IMR-90 (cell line): ENCODE results near the gene RUNX1. TPM values are rescaled to one million over a fixed set of nuclear protein-coding genes. Genes with fewer than 3 reads are reported as not detected.
A peak's percentile ranks its signal among the peaks of the same experiment; 100 is the strongest.

Experiments
- ATAC-seq: fragments of 200-7000 bp; cut with Tn5 transposase; 2 replicates; pipeline ENCODE4 v1.9.1; 2020; ENCODE audit warnings: low read depth, mild to moderate bottlenecking, moderate library complexity
- BruUV-seq: library from RNA; stranded (reverse); fragments of 400-500 nt; replicated peaks from 2 replicates; lab custom pipeline; 2021; lab: Mats Ljungman, UMichigan
- CTCF ChIA-PET: fragments of 300-600 bp; formaldehyde crosslinking; extraction: SDS; loops from one replicate; lab custom pipeline; 2021; ENCODE audit warnings: antibody characterized with exemption; lab: Yijun Ruan, JAX
- POLR2A ChIA-PET: fragments of 300-600 bp; sonication (Branson Sonifier 250); formaldehyde crosslinking; loops from one replicate; lab custom pipeline; 2022; ENCODE audit warnings: antibody characterized with exemption; ENCODE audit not compliant: unreplicated experiment; lab: Charles Lee
- DNase-seq: peaks from one replicate; pipeline ENCODE4 v3.0.0; 2013
- H2AFZ ChIP-seq: replicated peaks from 2 replicates; pipeline ENCODE3; 2013; ENCODE audit warnings: low read length, mild to moderate bottlenecking; ENCODE audit not compliant: poor library complexity
- H2AK5ac ChIP-seq: 2 replicates; pipeline ENCODE4 v1.6.1; 2013; ENCODE audit warnings: low read depth, low read length, inconsistent platforms
- H2AK9ac ChIP-seq: replicated peaks from 2 replicates; pipeline ENCODE3; 2013; ENCODE audit warnings: mild to moderate bottlenecking, low read depth, low read length, moderate library complexity; ENCODE audit not compliant: poor library complexity
- H2BK120ac ChIP-seq: 2 replicates; pipeline ENCODE4 v1.6.1; 2013; ENCODE audit warnings: low read depth, low read length, inconsistent platforms
- H2BK15ac ChIP-seq: 3 replicates; pipeline ENCODE4 v1.6.1; 2013; ENCODE audit warnings: low read depth, low read length, inconsistent platforms
- H2BK20ac ChIP-seq: 2 replicates; pipeline ENCODE4 v1.6.1; 2013; ENCODE audit warnings: low read depth, mild to moderate bottlenecking, inconsistent platforms, low read length, moderate library complexity
- H2BK5ac ChIP-seq: 2 replicates; pipeline ENCODE4 v1.6.1; 2013; ENCODE audit warnings: mild to moderate bottlenecking, low read depth, low read length, inconsistent platforms; ENCODE audit not compliant: poor library complexity, severe bottlenecking
- H3K14ac ChIP-seq: replicated peaks from 2 replicates; pipeline ENCODE4 v1.6.1; 2013; ENCODE audit warnings: low read depth, low read length, inconsistent platforms
- H3K18ac ChIP-seq: 2 replicates; pipeline ENCODE4 v1.6.1; 2013; ENCODE audit warnings: low read depth, low read length, control low read depth
- H3K23ac ChIP-seq: 2 replicates; pipeline ENCODE4 v1.6.1; 2013; ENCODE audit warnings: low read depth, low read length, inconsistent platforms
- H3K27ac ChIP-seq: 2 replicates; pipeline ENCODE4 v1.5.1; 2013; ENCODE audit warnings: mild to moderate bottlenecking, control low read depth, low read length; ENCODE audit not compliant: insufficient read depth
- H3K27me3 ChIP-seq: 2 replicates; pipeline ENCODE4 v1.6.1; 2013; ENCODE audit warnings: low read length; ENCODE audit not compliant: control insufficient read depth, insufficient read depth
- H3K36me3 ChIP-seq: 2 replicates; pipeline ENCODE4 v1.6.1; 2013; ENCODE audit warnings: low read length, mixed read lengths; ENCODE audit not compliant: control insufficient read depth, insufficient read depth
- H3K4ac ChIP-seq: 2 replicates; pipeline ENCODE4 v1.6.1; 2013; ENCODE audit warnings: low read depth, low read length, inconsistent platforms
- H3K4me1 ChIP-seq: 2 replicates; pipeline ENCODE4 v1.6.1; 2013; ENCODE audit warnings: low read length, mixed read lengths; ENCODE audit not compliant: control insufficient read depth, insufficient read depth
- H3K4me2 ChIP-seq: 2 replicates; pipeline ENCODE4 v1.6.1; 2013; ENCODE audit warnings: low read depth, mild to moderate bottlenecking, control low read depth, low read length, moderate library complexity
- H3K4me3 ChIP-seq: 2 replicates; pipeline ENCODE4 v1.5.1; 2013; ENCODE audit warnings: low read depth, mild to moderate bottlenecking, control low read depth, low read length, moderate library complexity; ENCODE audit not compliant: insufficient read depth
- H3K56ac ChIP-seq: 2 replicates; pipeline ENCODE4 v1.6.1; 2013; ENCODE audit warnings: low read length, inconsistent platforms; ENCODE audit not compliant: insufficient read depth; ENCODE audit errors: extremely low read depth
- H3K79me1 ChIP-seq, 2 experiments: 2 replicates each; pipeline ENCODE4 v1.6.1; 2013; ENCODE audit warnings: low read length in 2 of 2, inconsistent platforms in 1 of 2, low read depth in 1 of 2
- H3K9ac ChIP-seq: 2 replicates; pipeline ENCODE4 v1.6.1; 2013; ENCODE audit warnings: low read depth, low read length, control low read depth
- H3K9me1 ChIP-seq: 2 replicates; pipeline ENCODE4 v1.6.1; 2013; ENCODE audit warnings: low read length, inconsistent platforms; ENCODE audit not compliant: insufficient read depth
- H3K9me3 ChIP-seq: 2 replicates; pipeline ENCODE4 v1.6.1; 2013; ENCODE audit warnings: low read length; ENCODE audit not compliant: control insufficient read depth, insufficient read depth
- H4K20me1 ChIP-seq: 2 replicates; pipeline ENCODE4 v1.6.1; 2013; ENCODE audit warnings: low read length, inconsistent platforms; ENCODE audit not compliant: insufficient read depth
- H4K5ac ChIP-seq: 2 replicates; pipeline ENCODE4 v1.6.1; 2013; ENCODE audit warnings: mild to moderate bottlenecking, low read depth, low read length, control low read depth
- H4K8ac ChIP-seq, 2 experiments: 2 replicates each; pipeline ENCODE4 v1.6.1; 2013; ENCODE audit warnings: low read depth in 2 of 2, low read length in 2 of 2, control low read depth in 1 of 2, inconsistent platforms in 1 of 2
- H4K91ac ChIP-seq: 2 replicates; pipeline ENCODE4 v1.6.1; 2013; ENCODE audit warnings: low read depth, low read length, inconsistent platforms; ENCODE audit not compliant: insufficient read depth
- CEBPB ChIP-seq: IDR thresholded peaks from 2 replicates; pipeline ENCODE4 v1.6.1; 2012; ENCODE audit warnings: low read depth, low read length, improper control_type of control experiment
- MAZ ChIP-seq: IDR thresholded peaks from 2 replicates; pipeline ENCODE4 v1.6.1; 2012; ENCODE audit warnings: low read depth, mild to moderate bottlenecking, low read length, improper control_type of control experiment, moderate library complexity, borderline replicate concordance
- WGBS, 2 experiments: methylation state at CpG; one replicate each; pipeline versions ENCODE4 v1.1.5 to v1.1.7; 2013; ENCODE audit warnings: missing lambda C conversion rate in 2 of 2; ENCODE audit not compliant: insufficient read length in 1 of 2; ENCODE audit errors: extremely low coverage in 2 of 2; 5-methylcytosine and 5-hydroxymethylcytosine counted together
- dilution Hi-C: fragments of 300-500 bp; cut with HindIII; formaldehyde crosslinking; loops from one replicate; pipeline ENCODE4 v1.14.3; 2018; ENCODE audit warnings: low sequenced_read_pairs; ENCODE audit not compliant: unreplicated experiment
- in situ Hi-C: fragments of 300-500 bp; cut with MboI; formaldehyde crosslinking; loops from 3 replicates; pipeline ENCODE4 v1.14.3; 2019; ENCODE audit warnings: low sequenced_read_pairs, inconsistent platforms, mixed read lengths
- intact Hi-C: fragments of 100-400 bp; cut with micrococcal nuclease; formaldehyde crosslinking; loops from 2 replicates; pipeline ENCODE4 v1.10.0; 2022
- polyA plus RNA-seq, 3 experiments: library from polyadenylated mRNA; depleted of rRNA; stranded (reverse); fragments of >200 nt; gene quantifications; 2 replicates each; pipeline ENCODE4 v1.2.3, GENCODE V29; 2012; ENCODE audit warnings: low replicate concordance in 1 of 3
- total RNA-seq: library from RNA; depleted of rRNA; stranded (reverse); fragments of >200 nt; gene quantifications from 2 replicates; pipeline ENCODE4 v1.2.3, GENCODE V29; 2012

Gene RUNX1
- total and polyA plus RNA-seq, 2 of the 4 experiments (the other 2 are of a cell fraction) = 34.5 to 56.5 TPM

DNA sequence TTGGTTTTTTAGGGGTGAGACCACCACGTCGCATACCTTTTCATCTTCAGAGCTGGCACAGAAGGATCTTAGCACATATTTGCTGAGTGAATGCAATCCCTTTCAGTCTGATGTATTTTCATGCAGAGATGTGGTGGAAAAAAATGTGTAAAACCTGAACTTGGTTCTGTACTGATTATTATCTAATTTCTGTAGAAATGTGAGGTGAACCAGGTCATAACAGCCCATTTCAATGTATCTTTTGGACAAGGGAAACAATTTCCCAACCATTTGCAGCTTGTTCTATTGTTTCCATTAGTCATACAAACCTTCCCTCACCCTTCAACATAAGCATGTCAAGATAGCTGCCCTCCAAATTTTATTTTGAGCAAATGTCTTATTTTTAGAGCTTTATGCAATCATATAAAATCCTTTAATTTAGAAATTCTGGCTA is 46.8 kb upstream of the RUNX1 start:
- H3K23ac ChIP-seq = no peak overlapping the region
- ATAC-seq = no peak
- in situ Hi-C loops = no loop called here
- intact Hi-C loops = no loop called here
- no CpG with 5 or more reads among the region's 2 CpGs for WGBS, 2 experiments
- H3K27ac ChIP-seq = no peak overlapping the region
- no peak overlapping the region for H3K9ac ChIP-seq
- 0 out of 2 replicates have a peak, but pooled peaks cover 1% of the 10 kb centered on the region for H3K4me1 ChIP-seq
- H4K8ac ChIP-seq = no peak overlapping the region
- POLR2A ChIA-PET = no interaction called here
- H2AK9ac ChIP-seq = no peak overlapping the region
- H2BK120ac ChIP-seq = 0 out of 2 replicates have a peak overlapping the region, but pooled peaks have one; percentile 30
- no peak overlapping the region for H2BK5ac ChIP-seq
- no peak overlapping the region; the same call in 1 of the 2 replicates for H2BK20ac ChIP-seq
- H3K18ac ChIP-seq = peak overlapping the region; percentile 22; the same call in 1 of the 2 replicates
- H4K91ac ChIP-seq = no peak overlapping the region; the same call in 1 of the 2 replicates
- no peaks in the 10 kb centered on the region for H3K9me3 ChIP-seq
- no peak overlapping the region for H3K56ac ChIP-seq
- H3K36me3 ChIP-seq = no peaks in the 10 kb centered on the region
- CTCF ChIA-PET = no interaction called here
- H3K79me1 ChIP-seq = no peaks in the 10 kb centered on the region
- H4K5ac ChIP-seq = no peak overlapping the region
- peak; percentile 47 for DNase-seq
- no peak overlapping the region for H2AFZ ChIP-seq
- TF ChIP-seq MAZ (no peak), CEBPB (peak; percentile 30; the same call in 1 of the 2 replicates)
- peak overlapping the region; percentile 2; the same call in 1 of the 2 replicates for H2AK5ac ChIP-seq
- no peaks in the 10 kb centered on the region for H4K20me1 ChIP-seq
- dilution Hi-C loops = no loop called here
- H3K4me2 ChIP-seq = no peak overlapping the region
- no peak overlapping the region for H3K4me3 ChIP-seq
- H3K4ac ChIP-seq = no peak overlapping the region
- no peaks in the 10 kb centered on the region for H3K27me3 ChIP-seq
- BruUV-seq = no TSS peak
- H2BK15ac ChIP-seq = no peak overlapping the region
- no peaks in the 10 kb centered on the region for H3K9me1 ChIP-seq
- peak overlapping the region; percentile 71; the same call in 1 of the 2 replicates for H3K14ac ChIP-seq
